HG03342 (cell line): Measurements from ENCODE around the gene STK16.
A peak's percentile ranks its signal among the peaks of the same experiment; 100 is the strongest.
"Not testable (repeated sequence)": the region's sequence is repeated elsewhere in the genome, so short reads cannot be mapped to it uniquely, and the experiment has no call there.

Experiments used
- ATAC-seq: cut with Tn5 transposase; IDR thresholded peaks from one replicate; pipeline ENCODE4 v1.9.1; 2021; ENCODE audit warnings: mild to moderate bottlenecking, moderate library complexity; ENCODE audit not compliant: unreplicated experiment

STK16 gene

DNA sequence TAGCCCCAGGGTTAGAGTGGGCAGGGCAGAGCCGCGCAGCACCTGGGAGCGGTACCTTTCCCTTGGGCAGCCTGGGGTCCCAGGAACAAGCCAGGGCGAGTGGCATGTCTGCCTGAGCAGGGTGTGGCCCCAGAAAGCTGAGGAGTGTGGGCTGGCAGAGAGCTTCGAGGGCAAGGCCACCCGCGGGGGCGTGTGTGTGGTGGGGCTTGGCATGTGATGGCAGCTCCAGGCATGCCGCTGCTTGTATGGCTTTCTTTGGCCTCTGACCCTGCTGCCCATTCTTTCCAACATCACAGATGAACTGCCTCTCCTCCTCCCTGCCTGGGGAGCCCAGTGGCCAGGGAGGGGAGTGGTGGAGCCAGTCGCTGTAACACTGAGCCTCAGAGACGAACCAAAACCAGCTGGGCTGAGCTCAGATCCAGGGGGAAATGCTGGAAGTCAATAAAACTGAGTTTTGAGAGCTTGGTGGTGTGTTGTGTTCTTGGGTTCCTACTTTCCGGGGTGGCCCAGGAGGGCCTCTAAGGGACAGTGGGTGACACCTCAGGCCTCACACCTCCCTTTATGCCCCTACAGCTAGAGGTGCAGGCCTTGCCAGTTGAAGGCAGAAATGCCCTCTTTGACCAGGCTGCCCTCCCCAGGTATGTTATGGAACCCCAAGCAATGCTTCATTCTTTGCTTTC lies 41.3 kb downstream of the STK16 start:
- ATAC-seq = no peak

GRCh38 chr2:219287116-219287440 lies 41.8 kb downstream of the STK16 start:
- not testable (repeated sequence) for ATAC-seq

DNA sequence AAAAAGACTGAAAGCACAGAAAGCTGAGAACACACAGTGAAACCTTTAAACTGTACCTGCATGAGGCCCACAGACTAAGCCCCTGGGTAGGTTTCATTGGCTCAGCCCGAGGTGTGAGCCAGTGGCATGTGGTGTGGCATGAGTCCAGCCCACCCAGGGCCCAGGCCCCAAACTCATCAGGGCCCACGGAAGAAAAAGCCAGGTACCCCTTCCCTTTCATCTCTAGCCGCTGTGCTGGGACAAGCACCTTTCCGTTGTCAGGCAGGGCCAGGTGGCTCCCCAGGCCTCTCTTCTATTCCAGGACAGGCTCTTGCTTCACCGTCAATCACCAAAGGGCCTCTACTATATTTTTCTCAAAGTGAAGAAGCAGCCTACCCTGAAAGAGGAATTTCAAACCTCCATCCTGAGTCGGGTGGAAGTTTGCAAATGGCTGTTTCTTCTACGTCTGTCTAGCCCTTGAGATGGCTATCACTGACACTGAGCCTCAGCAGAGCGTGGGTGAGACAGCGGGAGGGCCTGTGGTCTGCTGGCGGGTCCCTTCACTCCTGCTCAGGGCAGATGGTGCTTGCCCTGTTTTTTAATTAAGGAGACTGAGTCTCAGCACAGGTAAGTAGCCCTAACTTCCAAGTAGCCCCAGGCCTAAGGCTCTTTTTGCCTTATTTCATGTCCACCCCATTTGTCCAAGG lies 42.4 kb downstream of the STK16 start:
- no peak for ATAC-seq

- ATAC-seq = no peak
These were observed 43.9 kb downstream of the STK16 start for GRCh38 chr2:219289195-219289536.

DNA sequence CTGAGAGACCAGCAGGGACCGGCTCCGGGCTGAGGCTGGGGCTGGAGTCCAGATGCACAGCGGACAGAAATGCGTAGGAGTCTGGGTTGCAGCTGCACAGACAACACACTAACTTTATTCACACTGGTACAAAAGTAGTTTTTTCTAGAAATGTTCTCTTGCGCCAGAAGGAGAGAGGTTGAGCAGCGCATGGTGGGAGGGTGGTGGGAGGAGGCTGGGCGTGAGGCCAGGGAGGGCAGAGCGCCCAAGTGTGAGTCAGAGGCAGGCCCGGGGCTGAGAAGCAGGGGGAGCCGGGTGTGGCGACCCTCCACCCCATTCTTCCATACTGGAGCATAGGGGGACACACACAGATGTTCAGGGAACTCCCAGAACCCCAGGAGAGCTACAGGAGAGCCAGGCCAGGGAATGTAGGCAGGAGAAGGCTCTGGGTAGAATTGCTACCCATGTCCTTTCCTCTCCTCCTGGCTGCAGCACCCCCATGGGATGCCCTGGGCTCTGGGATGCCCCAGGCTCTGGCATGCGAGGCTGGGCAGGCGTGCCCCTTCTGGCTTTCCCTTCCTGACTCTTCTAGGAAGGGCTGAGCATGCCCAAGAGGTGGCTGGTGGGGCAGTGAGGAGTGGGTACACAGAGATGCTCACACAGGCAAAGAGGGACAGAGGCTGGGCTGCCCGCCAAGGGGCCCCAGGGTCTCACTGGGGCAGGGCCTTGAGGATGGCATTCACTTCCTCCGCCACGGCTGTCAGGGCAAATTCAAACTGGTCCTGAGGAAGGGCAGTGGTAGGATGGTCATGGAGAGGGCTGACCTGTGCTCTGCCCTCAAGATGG lies 44.5 kb downstream of the STK16 start:
- ATAC-seq = no peak

DNA sequence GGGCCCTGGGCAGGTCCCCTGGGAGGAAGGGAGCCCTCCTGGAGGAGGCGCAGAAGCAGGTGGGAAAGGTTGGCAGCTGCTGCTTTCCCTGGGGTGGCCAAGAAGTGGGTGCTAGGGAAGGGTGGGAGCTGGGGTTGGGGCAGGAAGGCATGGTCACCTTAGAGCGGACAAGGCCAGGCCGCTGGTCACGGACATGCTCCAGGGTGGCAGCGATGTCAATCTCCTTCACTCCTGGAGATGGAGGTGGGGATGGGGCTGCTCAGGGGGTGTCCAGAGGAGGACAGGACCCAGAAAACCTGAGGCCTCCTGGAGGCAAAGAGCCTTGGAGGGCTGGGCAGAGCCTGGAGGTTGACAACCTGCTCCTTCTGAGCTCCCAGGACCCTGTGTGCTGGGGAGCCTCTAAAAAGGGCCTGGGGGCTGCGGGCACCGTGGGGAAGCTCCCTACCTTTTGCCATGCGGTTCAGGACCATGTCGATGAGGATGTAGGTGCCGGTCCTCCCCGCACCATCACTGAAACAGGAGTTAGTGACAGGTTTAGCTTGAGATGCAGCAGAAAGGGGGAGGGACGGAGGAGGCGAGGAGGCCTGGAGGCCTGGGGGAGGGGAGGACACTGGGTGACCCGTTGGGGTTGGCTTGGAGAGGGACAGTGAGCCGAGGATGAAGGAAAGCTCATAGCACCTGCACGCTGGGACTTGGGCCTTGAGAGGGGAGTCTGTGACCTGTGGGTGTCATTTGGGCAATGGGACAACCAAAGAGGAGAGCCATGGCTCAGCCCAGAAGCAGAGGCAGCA lies 45.3 kb downstream of the STK16 start:
- no peak for ATAC-seq

DNA sequence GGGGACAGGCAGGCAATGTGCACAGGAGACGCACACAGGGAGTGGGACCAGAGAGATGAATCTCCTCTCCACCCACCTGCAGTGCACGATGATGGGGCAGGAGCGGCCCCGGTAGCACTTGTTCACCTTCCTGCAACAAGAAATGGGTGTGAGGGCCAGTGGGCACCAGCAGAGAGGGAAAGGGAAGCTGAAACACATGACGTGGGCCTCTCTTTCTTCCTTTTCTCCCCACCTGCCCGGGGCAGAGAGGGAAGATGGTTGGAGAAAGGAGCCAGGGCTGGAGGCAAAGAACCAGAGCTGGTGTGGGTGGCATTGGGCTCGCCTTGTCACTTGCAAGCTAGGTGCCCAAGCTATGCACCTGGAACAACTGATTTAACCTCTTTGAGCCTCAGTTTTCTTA lies 46.1 kb downstream of the STK16 start:
- no peak for ATAC-seq

DNA sequence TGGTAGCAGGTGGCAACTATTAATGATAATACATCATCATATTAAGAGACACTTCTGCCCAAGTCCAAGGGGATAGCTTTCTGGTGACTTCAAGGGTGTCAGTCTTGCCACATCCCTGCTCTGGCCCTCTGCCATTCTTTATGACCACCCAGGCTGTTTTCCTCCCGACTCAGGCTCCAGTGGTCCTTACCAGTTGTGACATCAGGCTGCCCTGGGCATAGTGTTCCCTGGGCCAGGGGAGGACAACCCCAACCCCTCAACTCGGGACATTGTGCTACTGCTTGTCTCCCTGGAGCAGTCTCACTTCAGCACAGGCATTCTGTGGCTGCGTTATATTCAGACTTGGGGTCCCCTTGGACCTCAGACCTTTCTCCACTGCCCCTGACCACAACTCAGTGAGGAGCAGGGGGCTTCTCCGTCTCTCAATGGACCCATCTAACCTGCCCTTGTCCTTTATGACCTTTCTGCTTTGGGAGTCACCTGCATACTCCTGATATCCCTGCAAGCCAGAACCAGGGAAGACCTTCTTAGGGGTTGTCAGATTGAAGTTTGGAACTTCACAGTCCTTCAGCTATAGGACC lies 46.7 kb downstream of the STK16 start:
- no peak for ATAC-seq

DNA sequence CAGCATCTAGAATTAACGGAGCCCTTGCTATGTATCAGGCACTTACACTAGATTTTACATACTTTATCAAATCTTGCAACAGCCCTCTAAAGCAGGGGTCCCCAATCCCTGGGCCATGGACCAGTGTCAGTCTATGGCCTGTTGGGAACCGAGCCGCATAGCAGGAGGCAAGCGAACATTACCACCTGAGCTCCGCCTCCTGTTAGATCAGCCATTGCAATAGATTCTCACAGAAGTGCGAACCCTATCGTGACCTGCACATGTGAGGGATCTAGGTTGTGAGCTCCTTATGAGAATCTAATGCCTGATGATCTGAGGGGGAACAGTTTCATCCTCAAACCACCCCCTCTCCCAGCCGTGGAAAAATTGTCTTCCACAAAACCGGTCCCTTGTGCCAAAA lies 47.3 kb downstream of the STK16 start:
- ATAC-seq = no peak

DNA sequence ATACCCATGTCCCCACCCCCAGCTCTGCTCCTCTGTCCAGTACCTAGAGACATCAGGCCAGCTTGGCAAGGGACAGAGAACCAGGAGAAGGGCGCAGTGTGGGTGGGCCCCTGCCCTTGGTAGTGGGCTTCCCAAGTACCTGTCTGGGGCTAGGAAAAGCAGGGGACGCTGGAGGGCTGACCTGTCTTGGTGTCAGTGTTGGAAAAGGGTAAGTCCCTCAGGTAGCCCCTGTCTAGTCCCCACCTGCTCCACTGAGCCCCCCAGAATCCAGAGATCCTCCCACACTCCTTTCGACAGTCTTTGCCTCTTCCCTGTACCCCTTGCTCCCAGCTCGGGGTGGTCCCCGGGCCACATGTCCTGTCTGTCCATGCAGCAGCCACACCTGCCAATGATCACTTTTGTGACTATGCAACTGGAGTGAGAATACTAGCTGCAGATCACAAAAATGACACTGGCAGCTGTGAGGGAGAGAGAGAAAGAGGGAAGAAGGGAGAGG lies 48.5 kb downstream of the STK16 start:
- no peak for ATAC-seq

- ATAC-seq = peak; percentile 88
These were observed 49.4 kb downstream of the STK16 start for GRCh38 chr2:219294356-219295351.

DNA sequence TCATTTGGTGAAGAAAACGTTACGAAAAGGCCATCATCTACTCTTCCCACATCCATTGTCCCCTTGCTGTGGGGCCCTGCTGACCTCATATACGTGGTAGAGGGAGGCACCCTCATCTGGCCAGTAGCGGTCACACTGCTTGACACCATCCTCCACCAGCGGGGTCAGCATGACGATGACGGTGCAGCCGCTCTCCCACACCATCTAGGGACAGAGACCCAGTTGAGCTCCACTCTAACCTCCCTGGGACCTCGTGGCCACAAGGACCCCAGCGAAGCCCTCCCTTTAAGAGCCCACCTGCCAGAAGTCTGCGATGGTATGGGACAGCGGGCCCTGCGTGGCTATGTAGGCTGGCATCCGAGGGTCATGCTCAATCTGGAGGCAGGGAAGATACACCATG lies 50.9 kb downstream of the STK16 start:
- ATAC-seq = no peak

- no peak for ATAC-seq
These were observed 51.5 kb downstream of the STK16 start for GRCh38 chr2:219296631-219297391.

DNA sequence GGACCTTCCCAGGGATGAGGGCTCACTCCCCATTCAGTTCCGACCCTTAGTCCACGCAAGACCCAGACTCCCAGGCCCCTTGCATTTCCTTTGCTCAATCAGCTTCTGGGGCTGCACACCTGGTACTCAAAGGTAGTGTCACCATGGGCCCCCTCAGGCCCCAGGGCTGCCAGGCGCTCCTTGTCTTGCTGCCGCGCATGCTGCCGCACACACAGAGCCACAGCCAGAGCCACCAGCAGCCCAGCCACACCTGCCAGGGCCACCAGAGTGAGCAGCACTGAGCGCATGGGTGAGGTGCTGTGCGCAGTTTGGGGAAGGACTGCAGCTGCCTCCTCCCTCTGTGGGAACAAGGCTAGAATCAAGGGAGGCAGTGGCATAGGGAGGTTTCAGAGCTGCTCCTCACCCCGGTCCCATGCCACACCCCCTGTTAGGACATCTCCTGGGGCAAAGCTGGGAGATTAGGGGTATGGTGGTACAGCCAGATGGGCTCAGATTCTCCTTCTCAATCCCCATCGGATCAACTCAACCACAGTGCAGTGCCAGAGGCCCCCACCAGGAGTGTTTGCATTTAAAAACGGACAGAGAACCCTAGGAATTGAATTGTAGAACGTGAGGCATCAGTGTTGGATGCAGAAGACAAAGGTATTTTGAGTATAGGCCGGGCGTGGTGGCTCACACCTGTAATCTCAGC lies 52.6 kb downstream of the STK16 start:
- ATAC-seq = no peak

- peak; percentile 44 for ATAC-seq
These were observed 53.6 kb downstream of the STK16 start for GRCh38 chr2:219298759-219299371.

GRCh38 chr2:219299372-219299760 lies 54.1 kb downstream of the STK16 start:
- ATAC-seq = no peak
